ENCODE results near the gene ALPL.
"Not testable (repeated sequence)": the region's sequence is repeated elsewhere in the genome, so short reads cannot be mapped to it uniquely, and the experiment has no call there.

ALPL gene

GRCh38 chr1:21508580-21509350 is 458 bp upstream of the ALPL start:
- DNase-seq, result peak; percentile 87

DNA sequence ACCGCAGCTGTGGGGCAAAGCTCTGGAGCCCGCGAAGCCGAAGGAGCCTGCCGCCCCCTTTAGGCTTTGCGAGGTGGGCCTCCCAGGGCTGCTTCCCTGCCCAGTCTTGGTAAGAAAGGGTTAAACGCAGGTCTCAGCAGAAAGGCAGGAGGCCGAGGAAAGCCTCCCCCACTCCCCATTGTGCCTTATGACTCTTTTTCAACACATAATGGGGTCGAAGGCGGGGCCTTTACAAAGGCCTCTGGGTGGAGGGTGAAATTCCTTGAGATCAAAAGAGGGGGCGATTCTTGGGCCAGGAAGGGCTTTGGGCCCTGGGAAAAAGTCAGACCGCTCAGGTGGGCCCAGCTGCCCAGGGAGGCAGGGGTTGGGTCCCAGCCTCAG is 880 bp downstream of the ALPL start:
- no peak for DNase-seq

GRCh38 chr1:21510885-21511578 is 1.8 kb downstream of the ALPL start:
- no peak for DNase-seq

- DNase-seq, result no peak
Observed at GRCh38 chr1:21511579-21512522, 2.6 kb downstream of the ALPL start.

DNA sequence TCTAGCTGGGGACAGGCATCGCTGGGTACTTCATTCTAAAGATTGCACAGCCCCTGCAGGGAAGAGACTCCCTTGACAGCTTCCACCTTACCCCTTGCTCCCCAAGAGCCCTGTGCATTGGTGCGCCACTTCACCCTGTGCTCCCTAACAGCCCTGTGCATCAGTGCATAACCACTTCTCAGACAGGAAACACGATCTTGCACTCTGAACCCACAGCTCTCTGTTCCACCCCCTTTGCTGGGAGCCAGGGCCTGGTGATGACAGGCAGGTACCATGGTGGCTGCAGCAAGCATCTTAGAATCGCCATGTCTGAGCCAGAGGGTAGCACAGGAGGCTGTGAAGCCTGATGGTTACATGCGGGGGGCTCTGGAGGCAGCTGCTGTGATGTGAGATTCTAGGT is 5.0 kb downstream of the ALPL start:
- DNase-seq, result no peak

- no peak for DNase-seq
Observed at GRCh38 chr1:21517161-21517589, 8.0 kb downstream of the ALPL start.

DNA sequence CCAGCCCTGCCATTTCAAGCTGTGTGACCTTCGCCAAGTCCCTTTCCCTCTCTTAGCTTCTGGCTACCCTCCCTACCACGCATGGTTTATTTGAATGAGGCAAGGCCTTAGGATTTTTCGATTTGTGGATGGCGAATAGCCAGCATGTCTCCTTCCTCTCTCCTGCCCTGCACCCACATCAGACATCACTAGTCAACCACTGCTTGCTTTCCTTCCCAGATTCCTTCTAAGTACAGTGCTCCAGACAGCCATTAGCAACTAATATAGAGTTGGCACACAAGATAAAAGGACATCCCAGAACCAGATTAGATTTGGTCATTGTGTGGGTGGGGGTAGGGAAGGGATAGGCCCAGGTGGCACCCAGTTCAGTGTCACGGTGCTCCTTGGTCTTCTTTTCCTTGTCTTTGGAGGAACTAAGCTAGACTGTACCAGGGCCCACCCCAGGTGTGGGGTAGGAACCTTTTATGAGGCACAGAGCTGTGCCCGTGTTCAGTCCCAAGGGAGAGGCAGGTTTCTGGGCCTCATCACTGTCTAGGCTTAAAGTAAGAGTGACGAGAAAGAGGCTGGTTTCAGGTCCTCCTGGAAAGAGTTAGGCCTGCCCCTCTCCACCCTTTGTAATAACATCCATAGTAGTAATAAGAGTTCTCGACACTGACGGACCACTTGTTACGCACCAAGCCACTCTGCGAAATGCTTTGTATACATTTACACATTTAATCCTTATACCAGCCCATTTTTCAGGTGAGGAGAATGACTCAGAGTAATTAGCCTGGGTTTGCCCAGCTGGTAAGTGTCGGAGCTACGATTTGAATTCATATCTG is 8.6 kb downstream of the ALPL start:
- no peak for DNase-seq

DNA sequence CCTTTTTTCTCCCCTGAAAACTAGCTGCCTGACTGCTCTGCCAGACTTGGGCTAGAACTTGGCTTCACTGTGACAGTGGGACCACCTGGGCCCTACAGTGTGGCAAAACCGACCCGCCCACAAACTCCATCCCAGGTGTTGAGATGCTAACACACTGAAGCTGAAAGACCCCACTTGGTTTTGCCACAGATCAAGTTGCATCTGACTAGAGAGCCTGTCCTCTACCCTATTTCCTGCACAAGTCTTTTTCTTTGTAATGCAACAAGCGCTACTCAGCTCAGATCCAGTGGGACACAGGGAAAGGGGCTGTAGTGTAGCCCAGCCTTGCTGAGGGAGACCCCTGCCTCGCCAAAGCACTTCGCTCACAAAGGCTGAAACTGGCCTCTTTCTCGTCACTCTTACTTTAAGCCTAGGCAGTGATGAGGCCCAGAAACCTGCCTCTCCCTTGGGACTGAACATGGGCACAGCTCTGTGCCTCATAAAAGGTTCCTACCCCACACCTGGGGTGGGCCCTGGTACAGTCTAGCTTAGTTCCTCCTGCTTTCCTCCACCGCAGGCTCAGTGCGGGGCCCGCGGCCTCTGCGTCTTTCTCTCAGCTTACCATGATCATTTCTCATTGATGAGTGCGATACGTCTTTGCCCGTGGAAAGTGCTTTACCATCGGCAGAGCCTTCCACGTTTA is 9.7 kb downstream of the ALPL start:
- no peak for DNase-seq

GRCh38 chr1:21519486-21520070 is 10.4 kb downstream of the ALPL start:
- DNase-seq, result not testable (repeated sequence)

GRCh38 chr1:21520899-21521716 is 11.9 kb downstream of the ALPL start:
- DNase-seq, result no peak

GRCh38 chr1:21521717-21522060 is 12.5 kb downstream of the ALPL start:
- DNase-seq, result no peak

DNA sequence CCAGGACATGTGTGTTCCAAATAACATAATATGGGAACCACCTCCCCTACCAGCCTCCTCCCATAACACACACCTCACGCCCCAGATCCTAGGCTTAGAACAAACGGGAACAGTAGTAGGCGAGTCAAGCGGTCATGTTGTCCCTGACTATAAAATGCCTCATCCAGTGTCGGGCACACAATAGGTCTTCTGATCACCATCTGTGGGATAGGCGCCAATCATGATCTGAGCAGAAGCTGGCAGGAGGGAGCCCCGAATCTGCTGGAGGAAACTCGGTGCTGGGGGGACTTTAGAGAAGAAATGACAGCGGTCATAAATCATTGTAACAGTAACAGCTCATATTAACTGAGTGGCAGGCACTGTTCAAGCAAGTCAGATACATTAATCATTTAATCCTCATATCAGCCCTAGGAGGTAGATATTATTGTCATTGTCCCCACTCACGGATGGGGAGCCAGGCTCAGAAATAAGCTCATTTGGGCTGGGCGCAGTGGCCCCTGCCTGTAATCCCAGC is 13.4 kb downstream of the ALPL start:
- no peak for DNase-seq

DNA sequence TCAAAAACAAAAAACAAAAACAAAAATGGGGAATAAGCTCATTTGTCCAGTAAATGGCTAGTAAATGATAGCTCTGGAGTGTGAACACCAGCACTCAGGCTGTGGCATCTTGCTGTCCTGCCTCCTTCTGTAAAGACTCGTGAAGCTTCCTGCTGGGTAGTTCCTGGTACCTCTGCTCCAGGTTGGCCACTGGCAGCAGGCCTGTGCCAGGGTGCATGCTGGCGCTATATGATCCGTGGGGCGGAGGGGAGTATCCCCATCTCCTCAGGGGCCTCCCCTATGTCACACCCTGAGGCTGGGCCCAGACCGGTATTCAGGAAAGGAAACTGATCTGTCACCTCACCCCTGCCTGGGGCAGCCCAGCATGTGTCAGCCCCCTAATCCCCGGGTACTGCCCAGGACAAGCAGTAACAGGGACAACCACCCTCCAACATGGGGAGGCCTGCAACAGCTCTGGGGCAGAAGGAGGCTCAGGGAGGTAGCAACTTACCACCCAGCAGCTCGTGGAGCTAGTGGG is 14.1 kb downstream of the ALPL start:
- no peak for DNase-seq

DNA sequence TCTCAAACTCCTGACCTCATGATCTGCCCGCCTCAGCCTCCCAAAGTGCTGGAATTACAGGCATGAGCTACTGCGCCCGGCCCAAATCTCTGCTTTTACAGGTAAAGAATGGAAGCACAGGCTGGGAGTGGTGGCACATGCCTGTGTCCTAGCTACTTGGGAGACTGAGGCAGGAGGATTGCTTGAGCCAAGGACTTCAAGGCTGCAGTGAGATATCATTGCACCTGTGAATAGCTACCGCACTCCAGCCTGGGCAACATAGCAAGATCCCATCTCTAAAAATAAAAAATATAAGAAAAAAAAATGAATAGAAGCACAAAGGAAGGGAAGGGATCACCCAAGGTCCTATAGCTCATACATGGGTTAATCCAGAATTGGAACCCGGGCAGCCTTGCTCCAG is 15.0 kb downstream of the ALPL start:
- DNase-seq, result no peak

- no peak for DNase-seq
Observed at GRCh38 chr1:21524686-21525339, 15.6 kb downstream of the ALPL start.

GRCh38 chr1:21525340-21525717 is 16.1 kb downstream of the ALPL start:
- no peak for DNase-seq

GRCh38 chr1:21526441-21526840 is 17.2 kb downstream of the ALPL start:
- no peak for DNase-seq

GRCh38 chr1:21530368-21531016 is 21.3 kb downstream of the ALPL start:
- no peak for DNase-seq

DNA sequence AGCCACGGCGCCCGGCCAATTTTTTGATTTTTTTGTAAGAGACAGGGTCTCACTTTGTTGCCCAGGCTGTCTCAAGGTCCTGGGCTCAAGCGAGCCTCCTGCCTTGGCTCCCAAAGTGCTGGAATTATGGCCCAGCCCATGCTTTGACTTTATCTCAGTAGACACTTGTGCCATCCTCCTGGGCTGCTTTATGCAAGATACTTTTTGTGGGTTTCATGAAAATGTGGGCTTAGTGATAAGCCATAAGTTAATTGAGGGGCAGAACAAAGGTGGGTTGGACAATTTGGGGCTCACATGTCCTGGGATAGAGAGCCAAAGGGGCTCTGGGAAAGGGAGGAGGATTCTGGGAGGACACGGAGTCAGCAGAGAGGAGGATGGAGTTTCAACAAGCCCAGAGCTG is 22.0 kb downstream of the ALPL start:
- no peak for DNase-seq
